Measurements from ENCODE around the gene WDR70. TPM values are rescaled to one million over a fixed set of nuclear protein-coding genes. Genes with fewer than 3 reads are reported as not detected.

Gene WDR70
- total RNA-seq, 1 donor from 2014 or later = 19.0 TPM

Other genes starting within 250 kb of the WDR70 start
- 9.3 and 12.5 TPM in 2 replicates for gene CPLANE1, start 129.9 kb upstream of the WDR70 start, total RNA-seq
- gene NUP155, start 8.2 kb upstream of the WDR70 start, total RNA-seq = 28.4 and 40.3 TPM in 2 replicates